Activated CD8-positive, alpha-beta memory T cell treated with anti-CD3 and anti-CD28 coated beads for 1 hour (primary cell): ENCODE measurements around the gene LILRA6.
A peak's percentile ranks its signal among the peaks of the same experiment; 100 is the strongest.

ENCODE experiments used
- DNase-seq, 2 donors: peaks; one replicate each; pipeline ENCODE4 v3.0.0-alpha.2; 2020; ENCODE audit warnings: low read depth in 1 of 2; ENCODE audit errors: extremely low read depth in 1 of 2

The LILRA6 gene

GRCh38 chr19:54189145-54189734 lies 53.4 kb downstream of the LILRA6 start, which contains the start of gene MBOAT7:
TSS of gene MBOAT7 (minus strand) at chr19:54189580. CDS start at chr19:54188508, 1,072 bp downstream.
- no peak for DNase-seq

GRCh38 chr19:54188215-54188871 lies 54.2 kb downstream of the LILRA6 start:
- DNase-seq, result peak in 1 of 2 donors; percentile 43

GRCh38 chr19:54186934-54187381 lies 55.6 kb downstream of the LILRA6 start:
- DNase-seq, result no peak
